Thyroid gland (tissue), 4 donors: ENCODE measurements around the gene PTPRN2.

Experiments used
- POLR2A ChIP-seq, 2 donors: fragments of 450-650 bp; IDR thresholded peaks; one replicate each; pipeline ENCODE4 v1.6.1; 2017; ENCODE audit warnings: antibody characterized with exemption in 2 of 2, mild to moderate bottlenecking in 2 of 2, moderate library complexity in 1 of 2
- TF ChIP-seq, protein P1 (sequence below), 6 experiments: fragments of 200-600 bp in 3 of 6; fragments of 450-650 bp in 3 of 6; sonication (generic) in 3 of 6; IDR thresholded peaks; one replicate each; pipeline ENCODE4 v1.5.1; 2016 to 2019; ENCODE audit warnings: antibody characterized with exemption in 6 of 6, mild to moderate bottlenecking in 2 of 6, inconsistent platforms in 1 of 6, moderate library complexity in 1 of 6

DNA sequence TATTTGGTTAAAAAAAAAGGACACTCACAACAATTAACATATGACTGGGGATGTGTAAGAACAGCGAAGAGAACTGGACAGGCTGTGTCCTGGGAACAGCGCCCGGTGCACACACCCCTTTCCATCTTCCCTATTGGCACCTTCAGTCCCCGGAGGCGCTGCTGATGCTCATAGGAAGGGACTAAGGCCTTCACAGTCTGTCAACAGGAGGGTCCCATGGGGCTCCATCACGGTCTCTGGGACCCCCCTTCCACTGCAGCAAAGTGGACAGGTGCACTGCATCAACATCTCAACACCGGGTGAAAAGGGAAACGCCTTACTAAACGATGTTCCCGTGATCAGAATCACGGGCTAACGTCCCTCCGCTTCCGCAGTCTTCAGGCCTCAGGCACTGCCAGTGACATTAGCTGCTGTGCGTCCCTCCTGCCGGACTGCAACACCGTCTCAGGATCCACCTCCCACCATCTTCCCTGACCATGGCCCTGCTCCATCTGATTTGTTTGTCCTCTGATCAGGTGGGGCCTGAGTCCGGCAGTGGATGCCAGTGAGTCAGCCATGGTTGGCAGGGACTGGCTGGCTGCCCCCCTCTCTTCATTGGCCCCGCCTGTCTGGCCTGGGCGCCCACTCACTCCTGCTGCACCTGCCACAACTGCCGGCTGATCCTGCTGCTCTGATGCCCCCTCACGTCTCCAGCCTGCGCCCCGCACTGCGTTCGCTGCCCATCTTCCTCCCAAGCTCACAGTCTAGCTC, 636.1 kb downstream of the PTPRN2 start:
- TF ChIP-seq, protein P1, sequence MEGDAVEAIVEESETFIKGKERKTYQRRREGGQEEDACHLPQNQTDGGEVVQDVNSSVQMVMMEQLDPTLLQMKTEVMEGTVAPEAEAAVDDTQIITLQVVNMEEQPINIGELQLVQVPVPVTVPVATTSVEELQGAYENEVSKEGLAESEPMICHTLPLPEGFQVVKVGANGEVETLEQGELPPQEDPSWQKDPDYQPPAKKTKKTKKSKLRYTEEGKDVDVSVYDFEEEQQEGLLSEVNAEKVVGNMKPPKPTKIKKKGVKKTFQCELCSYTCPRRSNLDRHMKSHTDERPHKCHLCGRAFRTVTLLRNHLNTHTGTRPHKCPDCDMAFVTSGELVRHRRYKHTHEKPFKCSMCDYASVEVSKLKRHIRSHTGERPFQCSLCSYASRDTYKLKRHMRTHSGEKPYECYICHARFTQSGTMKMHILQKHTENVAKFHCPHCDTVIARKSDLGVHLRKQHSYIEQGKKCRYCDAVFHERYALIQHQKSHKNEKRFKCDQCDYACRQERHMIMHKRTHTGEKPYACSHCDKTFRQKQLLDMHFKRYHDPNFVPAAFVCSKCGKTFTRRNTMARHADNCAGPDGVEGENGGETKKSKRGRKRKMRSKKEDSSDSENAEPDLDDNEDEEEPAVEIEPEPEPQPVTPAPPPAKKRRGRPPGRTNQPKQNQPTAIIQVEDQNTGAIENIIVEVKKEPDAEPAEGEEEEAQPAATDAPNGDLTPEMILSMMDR (IDR thresholded peaks at IDR 0.05) = no peak
- TF ChIP-seq POLR2A (IDR thresholded peaks at IDR 0.05) = no peak
